BE2C (cell line): ENCODE data around the gene THEMIS2. TPM values are rescaled to one million over a fixed set of nuclear protein-coding genes. Genes with fewer than 3 reads are reported as not detected.
"Not testable (repeated sequence)": the region's sequence is repeated elsewhere in the genome, so short reads cannot be mapped to it uniquely, and the experiment has no call there.

Experiments used
- DNase-seq: peaks from one replicate; pipeline ENCODE4 v3.0.0-alpha.2; 2020
- H3K27me3 ChIP-seq: fragments of 250-450 bp; sonication (Bioruptor Pico); 2 replicates; pipeline ENCODE4 v1.5.1; 2020; ENCODE audit warnings: mild to moderate bottlenecking
- H3K36me3 ChIP-seq: fragments of 250-450 bp; sonication (Bioruptor Pico); 2 replicates; pipeline ENCODE4 v1.5.1; 2020; ENCODE audit warnings: mild to moderate bottlenecking
- H3K4me1 ChIP-seq: fragments of 250-450 bp; sonication (Bioruptor Pico); 2 replicates; pipeline ENCODE4 v1.5.1; 2020
- H3K4me3 ChIP-seq: 2 replicates; pipeline ENCODE4 v1.5.1; 2011; ENCODE audit warnings: low read depth, low read length
- H3K9me3 ChIP-seq: fragments of 250-450 bp; sonication (Bioruptor Pico); 2 replicates; pipeline ENCODE4 v1.5.1; 2020
- polyA plus RNA-seq: library from polyadenylated mRNA; unstranded; fragments of >200 nt; gene quantifications from one replicate; pipeline ENCODE4 v1.2.1, GENCODE V29; 2012; ENCODE audit warnings: low read depth, missing spikeins; ENCODE audit not compliant: insufficient read length, insufficient read depth
- TF ChIP-seq, protein P1 (sequence below): IDR thresholded peaks from 2 replicates; pipeline ENCODE4 v1.5.1; 2012; ENCODE audit warnings: mild to moderate bottlenecking, low read depth, low read length

The THEMIS2 gene
- 2.0 TPM for polyA plus RNA-seq

DNA sequence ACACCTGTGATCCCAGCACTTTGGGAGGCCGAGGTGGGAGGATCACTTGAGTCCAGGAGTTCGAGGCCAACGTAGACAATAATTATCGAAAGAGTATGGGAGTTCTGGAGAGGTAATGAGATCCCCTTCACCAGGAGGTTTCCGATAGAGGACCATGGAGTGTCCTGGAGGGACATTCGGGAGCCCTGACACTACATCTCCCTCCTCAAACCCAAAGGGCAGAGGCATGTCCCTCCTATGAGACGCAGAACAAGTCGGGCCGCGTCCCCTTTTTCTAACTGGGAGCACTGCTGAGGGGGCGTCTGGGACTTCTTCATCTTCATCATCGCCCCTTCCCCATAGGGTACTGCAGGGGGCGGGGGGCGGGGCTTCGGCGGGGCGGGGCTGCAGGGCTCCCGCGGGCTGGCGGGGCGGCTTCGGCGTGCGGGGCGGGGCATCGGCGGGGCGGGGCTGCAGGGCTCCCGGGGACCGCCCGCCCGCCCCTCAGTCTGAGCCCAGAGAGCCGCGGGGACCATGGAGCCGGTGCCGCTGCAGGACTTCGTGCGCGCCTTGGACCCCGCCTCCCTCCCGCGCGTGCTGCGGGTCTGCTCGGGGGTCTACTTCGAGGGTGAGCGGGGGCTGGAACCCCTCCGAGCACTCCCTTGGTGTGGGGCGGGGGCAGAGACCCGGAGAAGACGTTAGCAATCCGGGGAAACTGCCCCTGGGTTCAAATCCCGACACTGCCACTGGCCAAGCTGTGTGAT is at the start of gene THEMIS2:
Gene THEMIS2 (plus strand): TSS at position 486 of the 743 bp plus-strand sequence. CDS start 28 bp downstream, at position 514.
- no peaks in the 10 kb centered on the region for H3K27me3 ChIP-seq
- no peaks in the 10 kb centered on the region for H3K4me1 ChIP-seq
- no peaks in the 10 kb centered on the region for H3K36me3 ChIP-seq
- no peaks in the 10 kb centered on the region for H3K9me3 ChIP-seq
- peak; percentile 72 for DNase-seq
- peak within 1 kb of the TSS; percentile 50 for H3K4me3 ChIP-seq
- TF ChIP-seq, protein P1, sequence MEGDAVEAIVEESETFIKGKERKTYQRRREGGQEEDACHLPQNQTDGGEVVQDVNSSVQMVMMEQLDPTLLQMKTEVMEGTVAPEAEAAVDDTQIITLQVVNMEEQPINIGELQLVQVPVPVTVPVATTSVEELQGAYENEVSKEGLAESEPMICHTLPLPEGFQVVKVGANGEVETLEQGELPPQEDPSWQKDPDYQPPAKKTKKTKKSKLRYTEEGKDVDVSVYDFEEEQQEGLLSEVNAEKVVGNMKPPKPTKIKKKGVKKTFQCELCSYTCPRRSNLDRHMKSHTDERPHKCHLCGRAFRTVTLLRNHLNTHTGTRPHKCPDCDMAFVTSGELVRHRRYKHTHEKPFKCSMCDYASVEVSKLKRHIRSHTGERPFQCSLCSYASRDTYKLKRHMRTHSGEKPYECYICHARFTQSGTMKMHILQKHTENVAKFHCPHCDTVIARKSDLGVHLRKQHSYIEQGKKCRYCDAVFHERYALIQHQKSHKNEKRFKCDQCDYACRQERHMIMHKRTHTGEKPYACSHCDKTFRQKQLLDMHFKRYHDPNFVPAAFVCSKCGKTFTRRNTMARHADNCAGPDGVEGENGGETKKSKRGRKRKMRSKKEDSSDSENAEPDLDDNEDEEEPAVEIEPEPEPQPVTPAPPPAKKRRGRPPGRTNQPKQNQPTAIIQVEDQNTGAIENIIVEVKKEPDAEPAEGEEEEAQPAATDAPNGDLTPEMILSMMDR, result no peak

DNA sequence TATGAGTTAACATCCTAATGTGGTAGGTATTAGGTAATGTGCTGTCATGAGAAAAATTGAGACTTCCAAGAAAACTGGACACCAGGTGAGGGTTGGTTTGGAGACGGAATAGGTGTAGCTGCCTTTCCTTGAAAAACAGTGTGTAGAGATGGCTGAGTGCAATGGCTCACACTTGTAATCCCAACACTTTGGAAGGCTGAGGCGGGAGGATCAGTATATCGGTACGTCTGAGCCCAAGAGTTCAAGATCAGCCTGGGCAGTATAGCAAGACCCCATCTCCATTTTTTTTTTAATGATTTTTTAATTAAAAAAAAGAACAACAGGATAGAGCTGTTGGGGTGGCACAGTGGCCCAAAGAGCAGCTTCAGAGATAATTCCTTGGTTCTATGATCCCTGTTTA is 48.6 kb upstream of the THEMIS2 start:
- no peaks in the 10 kb centered on the region for H3K36me3 ChIP-seq
- H3K9me3 ChIP-seq, result no peaks in the 10 kb centered on the region
- no peak for DNase-seq
- H3K4me3 ChIP-seq, result no peak overlapping the region
- H3K4me1 ChIP-seq, result no peaks in the 10 kb centered on the region
- no peaks in the 10 kb centered on the region for H3K27me3 ChIP-seq
- TF ChIP-seq, protein P1, result no peak

DNA sequence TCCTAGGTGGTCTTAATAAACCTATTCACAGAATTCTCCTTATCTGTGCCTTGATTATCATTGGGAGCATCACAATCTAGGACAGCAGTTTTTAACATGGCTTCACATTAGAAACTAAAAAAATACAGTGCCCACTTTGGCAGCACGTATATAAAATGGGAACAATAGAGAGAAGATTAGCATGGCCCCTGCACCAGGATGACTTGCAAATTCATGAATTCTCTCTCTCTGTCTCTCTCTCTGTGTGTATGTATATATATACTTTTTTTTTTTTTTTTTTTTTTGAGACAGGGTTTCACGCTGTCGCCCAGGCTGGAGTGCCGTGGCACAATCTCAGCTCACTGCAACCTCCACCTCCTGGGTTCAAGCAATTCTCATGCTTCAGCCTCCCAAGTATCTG is 47.9 kb upstream of the THEMIS2 start:
- Histone ChIP-seq H3K4me1 (no peaks in the 10 kb centered on the region), H3K36me3 (no peaks in the 10 kb centered on the region), H3K27me3 (no peaks in the 10 kb centered on the region), H3K4me3 (no peak overlapping the region), H3K9me3 (no peaks in the 10 kb centered on the region)
- TF ChIP-seq, protein P1, result no peak
- DNase-seq, result no peak

DNA sequence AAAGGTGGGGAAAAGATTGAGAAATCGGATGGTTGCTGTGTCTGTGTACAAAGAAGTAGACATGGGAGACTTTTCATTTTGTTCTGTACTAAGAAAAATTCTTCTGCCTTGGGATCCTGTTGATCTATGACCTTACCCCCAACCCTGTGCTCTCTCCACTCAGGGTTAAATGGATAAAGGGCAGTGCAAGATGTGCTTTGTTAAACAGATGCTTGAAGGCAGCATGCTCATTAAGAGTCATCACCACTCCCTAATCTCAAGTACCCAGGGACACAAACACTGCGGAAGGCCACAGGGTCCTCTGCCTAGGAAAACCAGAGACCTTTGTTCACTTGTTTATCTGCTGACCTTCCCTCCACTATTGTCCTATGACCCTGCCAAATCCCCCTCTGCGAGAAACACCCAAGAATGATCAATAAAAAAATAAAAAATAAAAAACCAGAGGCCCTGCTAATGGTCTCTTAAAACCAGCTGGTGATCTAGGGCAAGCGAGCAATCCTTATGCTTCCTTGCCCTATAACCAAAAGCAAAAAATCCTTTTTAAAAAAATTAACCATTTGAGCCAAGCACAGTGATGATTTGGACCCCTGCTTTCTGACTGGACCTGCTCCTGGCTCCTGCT is 42.9 kb upstream of the THEMIS2 start:
- H3K36me3 ChIP-seq, result peaks cover 16% of the 10 kb centered on the region

DNA sequence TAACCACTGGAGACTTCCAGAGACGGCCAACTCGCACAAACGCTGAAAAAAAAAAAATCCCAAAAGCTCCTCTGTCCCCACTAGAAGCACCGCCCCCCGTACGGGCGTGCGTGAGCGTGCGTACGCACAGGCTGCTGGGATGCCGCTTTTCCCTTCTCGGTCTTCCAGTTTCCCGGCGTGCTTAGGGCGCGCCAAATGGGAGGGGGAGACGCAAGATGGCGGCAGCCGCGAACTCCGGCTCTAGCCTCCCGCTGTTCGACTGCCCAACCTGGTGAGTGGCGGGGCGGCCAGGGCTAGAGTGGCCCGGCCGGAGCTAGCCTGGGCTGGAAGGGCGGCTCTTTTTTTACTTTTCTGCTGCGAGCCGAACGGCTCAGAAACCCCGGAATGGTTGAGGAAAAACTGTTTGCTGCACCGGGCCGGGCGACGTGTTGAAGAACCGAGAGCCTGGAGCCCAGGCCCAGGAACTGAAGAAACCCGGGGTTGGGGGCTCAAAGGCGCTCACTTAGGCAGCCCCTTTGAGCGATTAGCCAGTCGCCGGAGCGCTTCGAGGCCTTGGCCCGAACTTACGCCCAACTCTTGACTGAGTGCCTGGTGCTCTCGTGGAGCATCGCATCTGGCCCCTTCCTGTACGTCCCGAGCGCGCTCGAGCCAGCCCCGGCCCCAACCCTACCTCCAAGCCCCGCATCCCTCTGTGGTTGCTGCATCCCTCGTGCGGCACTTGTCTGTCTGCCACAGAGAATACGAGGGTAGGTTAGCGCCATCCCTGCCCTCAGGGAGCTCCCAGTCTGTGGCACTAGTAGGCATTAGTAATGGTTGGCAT is 41.5 kb upstream of the THEMIS2 start, which contains the start of gene PPP1R8:
Gene PPP1R8 (plus strand): TSS at position 162 of the 820 bp plus-strand sequence. CDS start 54 bp downstream, at position 216.
- TF ChIP-seq, protein P1, result no peak
- H3K4me1 ChIP-seq, result no peaks in the 10 kb centered on the region

More for the DNA sequence above, 42.9 kb upstream of the THEMIS2 start:
- H3K4me3 ChIP-seq, DNase-seq, H3K4me1 ChIP-seq, H3K9me3 ChIP-seq, H3K27me3 ChIP-seq: not testable (repeated sequence)

More for the DNA sequence above, 41.5 kb upstream of the THEMIS2 start, which contains the start of gene PPP1R8:
- Histone ChIP-seq H3K36me3 (peaks cover 19% of the 10 kb centered on the region), H3K9me3 (no peaks in the 10 kb centered on the region), H3K27me3 (no peaks in the 10 kb centered on the region), H3K4me3 (peak within 1 kb of the TSS; percentile 86)
- DNase-seq, result peak; percentile 92
